AG04449 (cell line): ENCODE measurements around the gene FKBP4.

ENCODE experiments used
- CTCF ChIA-PET: fragments of 350-600 bp; formaldehyde crosslinking; extraction: SDS; loops from one replicate; lab custom pipeline; 2021; ENCODE audit warnings: antibody characterized with exemption; lab: Yijun Ruan, JAX
- POLR2A ChIA-PET: fragments of 400-600, 350-600 bp; formaldehyde crosslinking; extraction: SDS; loops from one replicate; lab custom pipeline; 2020; ENCODE audit warnings: antibody characterized with exemption, inconsistent platforms; lab: Yijun Ruan, JAX
- DNase-seq: peaks from one replicate; pipeline ENCODE4 v3.0.0-alpha.2; 2010; ENCODE audit warnings: low read depth, low spot score
- H3K4me3 ChIP-seq: 2 replicates; pipeline ENCODE4 v1.5.1; 2011; ENCODE audit warnings: low read depth, mild to moderate bottlenecking, control low read depth, low read length
- CTCF ChIP-seq: IDR thresholded peaks from one replicate; pipeline ENCODE4 v1.5.1; 2011; ENCODE audit warnings: mild to moderate bottlenecking, moderate library complexity, low read length, control low read depth, inconsistent platforms; ENCODE audit not compliant: insufficient read depth; ENCODE audit errors: missing control alignments

Gene FKBP4

GRCh38 chr12:2773199-2773875 is 21.4 kb upstream of the FKBP4 start:
- POLR2A ChIA-PET = no interaction called here
- CTCF ChIA-PET = interaction anchor here (1.2 to 2.9 kb wide), 2 partner anchors 9 to 10 kb away, joined by 3 to 17 read pairs; no protein-coding TSS in a partner anchor
- H3K4me3 ChIP-seq = no peak overlapping the region
- DNase-seq = no peak
- TF ChIP-seq CTCF = no peak

GRCh38 chr12:2775431-2775830 is 19.3 kb upstream of the FKBP4 start:
- POLR2A ChIA-PET = no interaction called here
- TF ChIP-seq CTCF = no peak
- H3K4me3 ChIP-seq = no peak overlapping the region
- CTCF ChIA-PET = interaction anchor here (1.0 kb wide), 1 partner anchor 35 kb away, joined by 3 read pairs; no protein-coding TSS in a partner anchor
- no peak for DNase-seq

- H3K4me3 ChIP-seq = no peak overlapping the region
- DNase-seq = no peak
- POLR2A ChIA-PET = no interaction called here
- CTCF ChIA-PET = interaction anchor here (1.0 kb wide), 1 partner anchor 36 kb away, joined by 3 read pairs; no protein-coding TSS in a partner anchor
- no peak for TF ChIP-seq CTCF
Observed at GRCh38 chr12:2776129-2776806, 18.5 kb upstream of the FKBP4 start.

- POLR2A ChIA-PET = no interaction called here
- CTCF ChIA-PET = interaction anchor here (1.2 kb wide), 1 partner anchor 985 kb away, joined by 3 read pairs; no protein-coding TSS in a partner anchor
- TF ChIP-seq CTCF = no peak
- H3K4me3 ChIP-seq = no peak overlapping the region
- no peak for DNase-seq
Observed at GRCh38 chr12:2779281-2779680, 15.5 kb upstream of the FKBP4 start.

GRCh38 chr12:2783936-2784600 is 10.7 kb upstream of the FKBP4 start:
- POLR2A ChIA-PET = no interaction called here
- peak overlapping the region; percentile 30 for H3K4me3 ChIP-seq
- CTCF ChIA-PET = interaction anchor here (0.6 to 4.4 kb wide), 34 partner anchors 9 to 258 kb away, joined by 3 to 28 read pairs (median 4); partner anchors contain the start of genes FKBP4 and ITFG2
- peak; percentile 90 for TF ChIP-seq CTCF
- no peak for DNase-seq

GRCh38 chr12:2785017-2785416 is 9.8 kb upstream of the FKBP4 start:
- H3K4me3 ChIP-seq = no peak overlapping the region
- POLR2A ChIA-PET = no interaction called here
- CTCF ChIA-PET = interaction anchor here (0.9 to 4.4 kb wide), 19 partner anchors 10 to 102 kb away, joined by 3 to 28 read pairs (median 7); partner anchors contain the start of genes FKBP4 and ITFG2
- TF ChIP-seq CTCF = no peak
- DNase-seq = no peak
